Omental fat pad (tissue), 4 donors: ENCODE measurements around the gene LRRC61. TPM values are rescaled to one million over a fixed set of nuclear protein-coding genes. Genes with fewer than 3 reads are reported as not detected.
"Not testable (repeated sequence)": the region's sequence is repeated elsewhere in the genome, so short reads cannot be mapped to it uniquely, and the experiment has no call there.

Source experiments
- ATAC-seq: fragments of 150-250 bp; one replicate; pipeline ENCODE4 v1.9.1; 2016; ENCODE audit warnings: mild to moderate bottlenecking, moderate library complexity; ENCODE audit not compliant: low FRiP score
- DNase-seq: peaks from one replicate; pipeline ENCODE4 v3.0.0-alpha.2; 2019; ENCODE audit warnings: low spot score
- total RNA-seq, 4 donors: library from RNA; depleted of rRNA; stranded (reverse); fragments of >200 nt; gene quantifications; one replicate each; pipeline ENCODE4 v1.1.0, GENCODE V29; 2016
- TF ChIP-seq, protein P1 (sequence below), 3 donors: fragments of 450-650 bp; IDR thresholded peaks; one replicate each; pipeline ENCODE4 v1.5.1; 2016 to 2017; ENCODE audit warnings: antibody characterized with exemption in 3 of 3, mild to moderate bottlenecking in 3 of 3, moderate library complexity in 2 of 3

LRRC61 gene
- total RNA-seq, 4 donors from 2014 or later = 3.2 to 13.4 (median 8.6) TPM

DNA sequence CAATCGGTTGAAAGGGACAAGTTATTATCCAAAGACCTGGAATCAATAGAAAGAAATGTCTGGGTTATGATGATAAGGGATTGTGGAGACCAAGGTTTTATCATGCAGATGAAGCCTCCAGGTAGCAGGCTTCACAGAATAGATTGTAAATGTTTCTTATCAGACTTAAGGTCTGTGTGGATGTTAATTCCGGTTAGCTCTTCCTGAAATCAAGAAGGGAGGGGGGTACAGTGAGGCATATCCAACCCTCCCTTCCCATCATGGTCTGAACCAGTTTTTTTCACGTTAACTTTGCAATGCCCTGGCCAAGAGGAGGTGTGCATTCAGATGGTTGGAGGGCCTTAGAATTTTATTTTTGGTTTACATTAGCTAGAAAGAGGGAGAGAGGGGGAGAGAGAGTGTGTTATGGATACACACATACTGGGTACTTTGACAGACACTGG lies 9.8 kb upstream of the LRRC61 start:
- ATAC-seq (no peak), DNase-seq (no peak)
- TF ChIP-seq, protein P1, sequence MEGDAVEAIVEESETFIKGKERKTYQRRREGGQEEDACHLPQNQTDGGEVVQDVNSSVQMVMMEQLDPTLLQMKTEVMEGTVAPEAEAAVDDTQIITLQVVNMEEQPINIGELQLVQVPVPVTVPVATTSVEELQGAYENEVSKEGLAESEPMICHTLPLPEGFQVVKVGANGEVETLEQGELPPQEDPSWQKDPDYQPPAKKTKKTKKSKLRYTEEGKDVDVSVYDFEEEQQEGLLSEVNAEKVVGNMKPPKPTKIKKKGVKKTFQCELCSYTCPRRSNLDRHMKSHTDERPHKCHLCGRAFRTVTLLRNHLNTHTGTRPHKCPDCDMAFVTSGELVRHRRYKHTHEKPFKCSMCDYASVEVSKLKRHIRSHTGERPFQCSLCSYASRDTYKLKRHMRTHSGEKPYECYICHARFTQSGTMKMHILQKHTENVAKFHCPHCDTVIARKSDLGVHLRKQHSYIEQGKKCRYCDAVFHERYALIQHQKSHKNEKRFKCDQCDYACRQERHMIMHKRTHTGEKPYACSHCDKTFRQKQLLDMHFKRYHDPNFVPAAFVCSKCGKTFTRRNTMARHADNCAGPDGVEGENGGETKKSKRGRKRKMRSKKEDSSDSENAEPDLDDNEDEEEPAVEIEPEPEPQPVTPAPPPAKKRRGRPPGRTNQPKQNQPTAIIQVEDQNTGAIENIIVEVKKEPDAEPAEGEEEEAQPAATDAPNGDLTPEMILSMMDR (IDR thresholded peaks at IDR 0.05) = no peak

DNA sequence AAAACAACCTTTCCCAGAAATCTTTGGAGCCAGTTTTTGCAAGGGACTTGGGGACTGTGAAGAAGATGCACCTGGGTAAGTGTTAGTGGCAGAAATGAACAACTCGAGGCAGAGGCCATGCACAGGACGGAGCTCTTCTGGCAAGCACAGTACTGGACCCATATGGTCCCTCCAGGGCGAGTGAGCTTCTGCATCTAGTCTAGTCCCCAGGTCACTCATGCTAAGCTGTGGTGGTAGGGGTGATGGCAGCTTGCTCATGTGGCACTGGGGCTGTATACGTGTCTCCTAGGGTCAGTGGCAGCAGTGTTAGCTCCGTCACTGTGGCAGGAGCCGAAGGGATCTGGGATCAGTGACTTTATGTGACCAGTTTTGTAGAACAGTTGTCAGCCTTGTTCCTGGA lies 9.3 kb upstream of the LRRC61 start:
- TF ChIP-seq, protein P1 (IDR thresholded peaks at IDR 0.05) = no peak
- ATAC-seq = no peak
- no peak for DNase-seq

DNA sequence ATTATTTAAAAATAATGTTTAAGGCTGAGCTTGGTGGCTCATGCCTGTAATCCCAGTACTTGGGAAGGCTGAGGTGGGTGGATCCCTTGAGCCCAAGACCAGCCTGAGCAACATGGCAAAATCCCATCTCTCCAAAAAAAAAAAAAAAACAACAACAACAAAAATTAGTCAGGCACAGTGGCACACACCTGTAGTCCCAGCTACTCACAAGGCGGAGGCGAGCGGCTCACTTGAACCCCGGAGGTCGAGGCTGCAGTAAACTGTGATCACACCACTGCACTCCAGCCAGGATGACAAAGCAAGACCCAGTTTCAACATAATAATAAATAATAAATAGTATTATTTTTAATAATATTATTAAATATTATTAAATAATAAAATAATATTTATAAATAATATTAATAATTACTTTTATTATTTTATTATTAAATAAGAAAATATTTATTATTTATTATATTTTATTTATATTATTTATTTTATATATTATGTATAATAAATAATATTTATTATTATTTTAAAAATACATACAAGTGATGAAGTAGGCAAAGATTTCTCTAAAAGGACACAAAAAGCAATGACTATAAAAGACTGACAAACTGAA lies 8.4 kb upstream of the LRRC61 start:
- ATAC-seq (no peak), DNase-seq (no peak)
- TF ChIP-seq, protein P1 (IDR thresholded peaks at IDR 0.05) = no peak

DNA sequence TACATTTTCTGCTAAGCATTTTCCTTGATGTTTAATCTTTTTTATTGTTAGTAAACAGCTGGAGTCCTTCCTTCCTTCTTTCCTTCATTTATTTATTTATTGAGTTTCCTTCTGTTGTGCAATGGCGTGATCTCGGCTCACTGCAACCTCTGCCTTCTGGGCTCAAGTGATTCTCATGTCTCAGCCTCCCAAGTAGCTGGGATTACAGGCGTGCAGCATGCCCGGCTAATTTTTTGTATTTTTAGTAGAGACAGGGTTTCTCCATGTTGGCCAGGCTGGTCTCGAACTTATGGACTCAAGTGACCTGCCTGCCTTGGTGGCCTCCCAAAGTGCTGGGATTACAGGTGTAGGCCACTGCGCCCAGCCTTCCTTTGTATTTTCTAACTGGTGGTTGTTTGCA lies 6.2 kb upstream of the LRRC61 start:
- not testable (repeated sequence) for DNase-seq

DNA sequence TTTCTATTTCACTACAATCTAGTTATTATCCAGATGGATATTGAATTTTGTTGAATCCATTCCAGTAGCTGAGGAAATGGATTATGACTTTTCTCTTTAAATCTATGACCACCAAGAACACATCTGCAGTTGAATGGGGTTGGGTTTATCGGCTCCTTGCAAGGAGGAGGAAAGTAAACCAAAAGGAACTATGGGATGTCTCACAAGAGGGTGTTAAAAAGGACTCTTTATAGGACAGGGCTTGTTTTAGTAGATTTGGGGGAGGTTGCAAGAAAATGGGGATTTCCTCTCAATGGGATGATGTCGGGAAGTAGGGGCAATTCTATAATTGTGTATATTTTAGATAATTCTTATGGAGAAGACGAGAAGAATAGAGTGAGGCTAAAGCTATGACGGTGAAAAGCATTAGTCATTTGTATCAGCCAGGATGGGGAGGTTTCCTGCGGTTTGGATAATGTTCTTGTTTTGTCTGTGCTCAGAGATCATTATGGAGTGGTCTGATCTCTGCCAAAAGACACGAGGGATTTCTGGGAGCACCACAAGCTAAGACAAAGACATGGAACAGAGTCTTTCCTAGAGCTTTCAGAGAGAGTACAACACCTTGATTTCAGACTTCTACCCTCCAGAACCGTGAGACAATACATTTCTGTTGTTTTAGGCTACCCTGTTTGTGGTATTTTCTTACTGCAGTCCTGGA lies 5.3 kb upstream of the LRRC61 start:
- ATAC-seq (no peak), DNase-seq (no peak)
- TF ChIP-seq, protein P1 (IDR thresholded peaks at IDR 0.05) = no peak

More for the DNA sequence above, 6.2 kb upstream of the LRRC61 start:
- ATAC-seq = not testable (repeated sequence)

DNA sequence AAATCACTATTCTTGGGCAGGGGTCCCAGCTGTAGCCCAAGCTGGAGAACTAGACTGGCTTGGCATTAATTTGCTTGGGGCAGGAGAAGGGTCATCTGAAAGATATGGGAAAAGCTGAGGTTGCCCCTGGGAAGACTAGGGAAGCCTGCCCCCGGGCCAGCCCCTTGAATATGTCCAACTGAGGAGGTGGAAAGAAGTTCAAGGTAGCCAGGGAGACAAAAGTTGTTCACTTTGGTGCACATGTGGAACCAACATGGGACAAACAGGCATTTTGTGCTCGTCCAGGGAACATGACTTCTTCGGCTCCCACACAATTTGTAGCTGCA lies 1.4 kb upstream of the LRRC61 start:
- DNase-seq (no peak), ATAC-seq (no peak)
- TF ChIP-seq, protein P1 (IDR thresholded peaks at IDR 0.05) = no peak

DNA sequence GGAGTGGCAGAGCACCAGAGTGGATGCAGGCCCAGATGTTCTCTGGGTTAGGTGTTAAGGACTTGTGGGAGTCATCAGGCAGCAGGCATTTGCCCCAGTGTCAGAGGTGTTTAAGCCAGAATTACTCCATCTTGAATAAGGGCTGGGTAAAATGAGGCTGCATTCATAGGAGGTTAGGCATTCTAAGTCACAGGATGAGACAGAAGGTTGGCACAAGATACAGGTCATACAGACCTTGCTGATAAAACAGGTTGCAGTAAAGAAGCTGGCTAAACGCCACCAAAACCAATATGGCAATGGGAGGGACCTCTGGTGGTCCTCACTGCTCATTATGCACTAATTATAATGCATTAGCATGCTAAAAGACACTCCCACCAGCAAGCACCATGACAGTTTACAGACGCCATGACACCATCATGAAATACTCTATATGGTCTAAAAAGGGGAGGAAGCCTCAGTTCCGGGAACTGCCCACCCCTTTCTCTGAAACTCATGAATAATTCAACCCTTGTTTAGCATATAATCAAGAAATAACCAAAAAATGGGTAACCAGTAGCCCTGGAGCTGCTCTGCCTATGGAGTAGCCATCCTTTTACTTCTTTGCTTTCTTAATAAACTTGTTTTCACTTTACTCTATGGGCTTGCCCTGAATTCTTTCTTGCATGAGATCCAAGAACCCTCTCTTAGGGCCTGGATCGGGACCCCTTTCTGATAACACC lies 882 bp upstream of the LRRC61 start:
- no peak for ATAC-seq
- no peak for DNase-seq
- TF ChIP-seq, protein P1 (IDR thresholded peaks at IDR 0.05) = no peak
